Keratinocyte (primary cell): ENCODE results near the gene KRTAP4-6. TPM values are rescaled to one million over a fixed set of nuclear protein-coding genes. Genes with fewer than 3 reads are reported as not detected.

Experiments
- DNase-seq: peaks from one replicate; pipeline ENCODE4 v3.0.0-alpha.2; 2011; ENCODE audit warnings: low read depth, missing footprints, low spot score
- FAIRE-seq: peaks from 2 replicates; lab custom pipeline; 2011; peaks lifted over from hg19 to GRCh38; lab: Jason Lieb, UNC
- H2AFZ ChIP-seq: 2 replicates; pipeline ENCODE4 v1.6.0; 2012; ENCODE audit warnings: low read length, control low read depth, inconsistent platforms; ENCODE audit not compliant: control insufficient read depth
- H3K27ac ChIP-seq: 2 replicates; pipeline ENCODE4 v1.5.1; 2011; ENCODE audit warnings: low read length; ENCODE audit not compliant: control insufficient read depth, insufficient read depth
- H3K27me3 ChIP-seq: 3 replicates; pipeline ENCODE4 v1.6.0; 2011; ENCODE audit warnings: low read length; ENCODE audit not compliant: control insufficient read depth, insufficient read depth; ENCODE audit errors: extremely low read depth
- H3K36me3 ChIP-seq, 2 experiments: 2 replicates in 1 of 2; 3 replicates in 1 of 2; pipeline ENCODE4 v1.5.1; 2011; ENCODE audit warnings: low read length in 2 of 2, mild to moderate bottlenecking in 1 of 2; ENCODE audit not compliant: control insufficient read depth in 2 of 2, insufficient read depth in 2 of 2; ENCODE audit errors: extremely low read depth in 1 of 2
- H3K4me1 ChIP-seq: 3 replicates; pipeline ENCODE4 v1.5.1; 2011; ENCODE audit warnings: low read length; ENCODE audit not compliant: control insufficient read depth, insufficient read depth; ENCODE audit errors: extremely low read depth
- H3K4me2 ChIP-seq: 3 replicates; pipeline ENCODE4 v1.6.0; 2011; ENCODE audit warnings: low read depth, low read length; ENCODE audit not compliant: control insufficient read depth, insufficient read depth; ENCODE audit errors: extremely low read depth
- H3K4me3 ChIP-seq, 3 experiments: fragments of 200-600 bp in 1 of 3; sonication (generic) in 1 of 3; 2 replicates in 2 of 3; 3 replicates in 1 of 3; pipeline ENCODE4 v1.5.1; 2011 to 2016; ENCODE audit warnings: low read length in 3 of 3, mild to moderate bottlenecking in 3 of 3, control low read depth in 2 of 3, inconsistent platforms in 1 of 3, low read depth in 1 of 3, mixed read lengths in 1 of 3, mixed run types in 1 of 3, moderate library complexity in 1 of 3; ENCODE audit not compliant: control insufficient read depth in 2 of 3, insufficient read depth in 2 of 3; ENCODE audit errors: extremely low read depth in 1 of 3
- H3K79me2 ChIP-seq: 2 replicates; pipeline ENCODE4 v1.6.0; 2012; ENCODE audit warnings: low read length; ENCODE audit not compliant: control insufficient read depth, insufficient read depth
- H3K9ac ChIP-seq: 3 replicates; pipeline ENCODE4 v1.6.0; 2011; ENCODE audit warnings: low read length; ENCODE audit not compliant: control insufficient read depth, insufficient read depth; ENCODE audit errors: extremely low read depth
- H3K9me1 ChIP-seq: 3 replicates; pipeline ENCODE4 v1.6.0; 2011; ENCODE audit warnings: low read length; ENCODE audit not compliant: control insufficient read depth, insufficient read depth; ENCODE audit errors: extremely low read depth
- H3K9me3 ChIP-seq: 2 replicates; pipeline ENCODE4 v1.5.1; 2012; ENCODE audit warnings: low read depth, low read length; ENCODE audit not compliant: control insufficient read depth
- H4K20me1 ChIP-seq: 3 replicates; pipeline ENCODE4 v1.6.0; 2011; ENCODE audit warnings: low read length; ENCODE audit not compliant: control insufficient read depth, insufficient read depth; ENCODE audit errors: extremely low read depth
- CTCF ChIP-seq, 3 experiments: IDR thresholded peaks in 1 of 3; conservative IDR thresholded peaks in 1 of 3; optimal IDR thresholded peaks in 1 of 3; 2 replicates in 2 of 3; 3 replicates in 1 of 3; pipeline versions ENCODE3 to v1.5.1; 2011; ENCODE audit warnings: low read length in 3 of 3, mild to moderate bottlenecking in 3 of 3, moderate library complexity in 2 of 3, control low read depth in 1 of 3, inconsistent platforms in 1 of 3; ENCODE audit not compliant: insufficient read depth in 2 of 3; ENCODE audit errors: extremely low read depth in 1 of 3
- EZH2 ChIP-seq: IDR thresholded peaks from one replicate; pipeline ENCODE4 v1.6.1; 2012; ENCODE audit warnings: inconsistent platforms, mild to moderate bottlenecking, low read length, moderate library complexity
- dilution Hi-C: fragments of 300-500 bp; cut with MboI; formaldehyde crosslinking; loops from one replicate; pipeline ENCODE4 v1.7.0; 2020; ENCODE audit warnings: low sequenced_read_pairs; ENCODE audit not compliant: extremely low pct_ligation_motif_present
- polyA plus RNA-seq, 5 experiments: library from polyadenylated mRNA; depleted of rRNA in 3 of 5; stranded (reverse) in 3 of 5; stranded (forward) in 1 of 5; unstranded in 1 of 5; fragments of >200 nt; gene quantifications; 1 replicate in 1 of 5; 2 replicates in 3 of 5; 3 replicates in 1 of 5; pipeline versions ENCODE4 v1.2.1 to v1.2.3, GENCODE V29; 2011 to 2012; ENCODE audit warnings: missing spikeins in 2 of 5, low read depth in 1 of 5, low replicate concordance in 1 of 5

KRTAP4-6 gene
- polyA plus RNA-seq, 1 donor (not counting 4 experiments of a cell fraction or from before 2014, with no cell fraction given), result not detected

- Histone ChIP-seq H3K27ac (no peak overlapping the region), H3K4me3 (no peak overlapping the region), H3K9me3 (no peaks in the 10 kb centered on the region), H3K9me1 (no peaks in the 10 kb centered on the region), H3K9ac (no peak overlapping the region), H4K20me1 (no peaks in the 10 kb centered on the region), H3K4me1 (peaks cover 30% of the 10 kb centered on the region), H3K36me3 (no peaks in the 10 kb centered on the region), H3K27me3 (no peaks in the 10 kb centered on the region), H3K79me2 (no peaks in the 10 kb centered on the region), H3K4me2 (no peak overlapping the region), H2AFZ (peak overlapping the region; percentile 1)
- no peak for TF ChIP-seq CTCF (optimal IDR thresholded peaks at IDR 0.05 in 1 of 3, IDR thresholded peaks at IDR 0.05 in 1 of 3, conservative IDR thresholded peaks at IDR 0.05 in 1 of 3; ENCODE audit: extremely low read depth in 1 of 3, insufficient read depth in 2 of 3, low read length in 3 of 3)
- TF ChIP-seq EZH2, result no peak
- dilution Hi-C loops, result no loop called here
- no peak for FAIRE-seq
- DNase-seq, result no peak
Observed at GRCh38 chr17:41133880-41134735, 6.2 kb downstream of the KRTAP4-6 start.

- DNase-seq (peak; percentile 48), FAIRE-seq (peak; percentile 98)
- Histone ChIP-seq H3K27ac (peak overlapping the region; percentile 74), H2AFZ (peak overlapping the region; percentile 72), H3K9me3 (no peaks in the 10 kb centered on the region), H4K20me1 (no peaks in the 10 kb centered on the region), H3K9ac (no peak overlapping the region), H3K4me2 (peak overlapping the region; percentile 53), H3K79me2 (no peaks in the 10 kb centered on the region), H3K27me3 (no peaks in the 10 kb centered on the region), H3K36me3 (no peaks in the 10 kb centered on the region), H3K4me3 (no peak overlapping the region), H3K4me1 (peaks cover 30% of the 10 kb centered on the region), H3K9me1 (no peaks in the 10 kb centered on the region)
- TF ChIP-seq EZH2 (no peak), CTCF (optimal IDR thresholded peaks at IDR 0.05 in 1 of 3, IDR thresholded peaks at IDR 0.05 in 1 of 3, conservative IDR thresholded peaks at IDR 0.05 in 1 of 3; ENCODE audit: extremely low read depth in 1 of 3, insufficient read depth in 2 of 3, low read length in 3 of 3) (no peak)
- dilution Hi-C loops, result no loop called here
Observed at GRCh38 chr17:41131979-41132378, 8.4 kb downstream of the KRTAP4-6 start.
